HG02763 (cell line): ENCODE results near the gene GAREM1.

Experiments used
- ATAC-seq: cut with Tn5 transposase; IDR thresholded peaks from one replicate; pipeline ENCODE4 v1.9.1; 2021; ENCODE audit warnings: mild to moderate bottlenecking, moderate library complexity; ENCODE audit not compliant: unreplicated experiment

GAREM1 gene

GRCh38 chr18:32213693-32214092 lies 257.0 kb downstream of the GAREM1 start:
- ATAC-seq, result no peak
